RWPE2 (cell line): Measurements from ENCODE around the gene MCU.

Experiments used
- ATAC-seq: fragments of 200-7000 bp; cut with Tn5 transposase; 3 replicates; pipeline ENCODE4 v1.9.1; 2021; ENCODE audit warnings: low read depth
- DNase-seq: peaks from one replicate; pipeline ENCODE4 v3.0.0-alpha.2; 2020; ENCODE audit warnings: low spot score
- H3K27ac ChIP-seq: fragments of 450-650 bp; 2 replicates; pipeline ENCODE4 v1.5.1; 2017; ENCODE audit warnings: mild to moderate bottlenecking; ENCODE audit not compliant: poor library complexity, severe bottlenecking
- H3K27me3 ChIP-seq: fragments of 250-450 bp; sonication (Bioruptor Pico); 2 replicates; pipeline ENCODE4 v1.5.1; 2021; ENCODE audit warnings: mild to moderate bottlenecking, moderate library complexity; ENCODE audit not compliant: insufficient read depth, poor library complexity, severe bottlenecking
- H3K36me3 ChIP-seq: fragments of 250-450 bp; sonication (Bioruptor Pico); 2 replicates; pipeline ENCODE4 v1.5.1; 2020; ENCODE audit warnings: low read depth, mild to moderate bottlenecking, moderate library complexity
- H3K4me1 ChIP-seq: fragments of 250-450 bp; sonication (Bioruptor Pico); 2 replicates; pipeline ENCODE4 v1.5.1; 2021; ENCODE audit warnings: mild to moderate bottlenecking, moderate library complexity; ENCODE audit not compliant: insufficient read depth, poor library complexity, severe bottlenecking
- H3K4me3 ChIP-seq: fragments of 250-450 bp; sonication (Bioruptor Pico); 2 replicates; pipeline ENCODE4 v1.5.1; 2021; ENCODE audit warnings: mild to moderate bottlenecking, moderate library complexity; ENCODE audit not compliant: severe bottlenecking
- H3K9me3 ChIP-seq: fragments of 250-450 bp; sonication (Bioruptor Pico); 2 replicates; pipeline ENCODE4 v1.5.1; 2021; ENCODE audit warnings: mild to moderate bottlenecking, moderate library complexity; ENCODE audit not compliant: severe bottlenecking
- CTCF ChIP-seq: fragments of 450-650 bp; IDR thresholded peaks from one replicate; pipeline ENCODE4 v1.5.1; 2017; ENCODE audit warnings: mild to moderate bottlenecking, moderate library complexity; ENCODE audit not compliant: poor library complexity, severe bottlenecking

The MCU gene

DNA sequence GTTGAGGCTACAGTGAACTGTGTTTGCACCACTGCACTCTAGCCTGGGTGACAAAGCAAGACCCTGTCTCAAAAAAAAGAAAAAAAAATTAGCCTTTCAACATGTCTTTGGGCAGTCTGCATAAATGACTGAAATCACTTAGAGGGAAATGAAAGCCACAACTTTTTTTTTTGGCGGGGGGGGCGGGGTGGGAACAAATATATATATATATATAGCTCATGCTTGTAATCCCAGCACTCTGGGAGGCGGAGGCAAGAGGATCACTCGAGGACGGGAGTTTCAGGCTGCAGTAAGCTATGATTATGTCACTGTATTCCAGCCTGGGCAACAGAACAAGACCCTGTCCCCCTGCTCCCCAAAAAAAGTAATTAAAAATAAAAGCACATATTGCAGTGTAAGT lies 42.7 kb upstream of the MCU start:
- Histone ChIP-seq H3K27me3 (no peaks in the 10 kb centered on the region), H3K9me3 (no peaks in the 10 kb centered on the region), H3K27ac (no peak overlapping the region), H3K36me3 (no peaks in the 10 kb centered on the region), H3K4me3 (no peak overlapping the region), H3K4me1 (peaks cover 3% of the 10 kb centered on the region)
- no peak for TF ChIP-seq CTCF
- no peak for ATAC-seq
- DNase-seq = no peak

DNA sequence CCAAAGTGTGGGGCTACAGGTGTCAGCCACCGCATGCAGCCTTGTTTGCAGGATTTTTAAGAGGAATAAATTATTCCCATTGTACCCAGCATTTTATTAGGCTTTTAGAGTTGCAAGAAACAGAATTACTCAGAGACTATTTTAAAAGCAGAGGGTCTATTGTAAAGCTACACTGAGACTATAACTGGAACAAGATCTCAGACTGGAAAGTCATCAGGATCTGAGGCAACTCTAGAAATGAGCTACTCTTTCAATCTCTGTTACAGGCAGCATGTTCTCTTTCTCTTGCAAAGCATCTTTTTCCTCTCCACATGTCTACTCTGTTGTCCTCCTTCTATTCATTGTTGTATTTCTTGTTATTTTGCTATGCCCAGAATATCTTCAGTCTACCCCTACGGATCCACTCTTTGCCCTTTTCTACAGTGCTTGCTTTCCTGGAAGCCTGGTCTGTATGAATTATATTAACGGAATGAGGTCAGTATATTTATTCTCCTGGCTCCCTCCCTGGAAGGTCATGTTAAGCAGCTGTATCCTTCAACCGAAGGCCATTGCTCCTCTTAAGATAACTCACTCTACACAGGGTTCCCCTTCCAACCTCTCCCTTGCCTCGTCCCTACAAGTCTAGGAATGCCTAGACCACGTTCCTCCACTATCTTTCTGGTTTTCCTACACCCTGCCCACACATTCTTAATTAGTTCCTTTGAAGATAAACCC lies 38.4 kb upstream of the MCU start:
- ATAC-seq = no peak
- Histone ChIP-seq H3K4me1 (no peaks in the 10 kb centered on the region), H3K27ac (no peak overlapping the region), H3K9me3 (no peaks in the 10 kb centered on the region), H3K36me3 (no peaks in the 10 kb centered on the region), H3K4me3 (no peak overlapping the region), H3K27me3 (no peaks in the 10 kb centered on the region)
- no peak for TF ChIP-seq CTCF
- no peak for DNase-seq

DNA sequence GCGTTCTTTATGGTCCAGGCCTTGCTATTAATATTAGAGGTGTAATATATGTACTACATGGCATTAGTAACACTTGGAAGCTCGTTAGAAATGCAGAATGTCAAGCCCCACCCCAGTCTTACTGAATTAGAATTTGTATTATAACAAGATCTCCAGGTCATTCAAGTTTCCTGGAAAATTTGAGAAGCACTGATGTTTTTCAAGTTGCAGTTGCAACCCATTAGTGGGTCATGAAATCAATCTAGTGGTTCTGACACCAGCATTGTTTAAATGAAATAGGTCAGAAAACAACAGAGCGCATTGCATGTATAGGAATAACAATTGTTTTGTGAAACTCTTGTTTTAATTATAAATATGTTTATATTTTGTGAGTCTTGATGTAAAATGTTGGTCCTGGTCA lies 37.2 kb upstream of the MCU start:
- H3K4me3 ChIP-seq = no peak overlapping the region
- DNase-seq = no peak
- H3K36me3 ChIP-seq = no peaks in the 10 kb centered on the region
- H3K27me3 ChIP-seq = no peaks in the 10 kb centered on the region
- ATAC-seq = no peak
- no peak for TF ChIP-seq CTCF
- no peaks in the 10 kb centered on the region for H3K4me1 ChIP-seq
- no peaks in the 10 kb centered on the region for H3K9me3 ChIP-seq
- no peak overlapping the region for H3K27ac ChIP-seq

- ATAC-seq (no peak), DNase-seq (no peak)
- peaks cover 6% of the 10 kb centered on the region for H3K4me1 ChIP-seq
- H3K27me3 ChIP-seq = no peaks in the 10 kb centered on the region
- no peaks in the 10 kb centered on the region for H3K9me3 ChIP-seq
- no peak overlapping the region for H3K4me3 ChIP-seq
- TF ChIP-seq CTCF = no peak
- no peak overlapping the region for H3K27ac ChIP-seq
- no peaks in the 10 kb centered on the region for H3K36me3 ChIP-seq
These were observed 33.1 kb upstream of the MCU start for GRCh38 chr10:72658696-72659400.

DNA sequence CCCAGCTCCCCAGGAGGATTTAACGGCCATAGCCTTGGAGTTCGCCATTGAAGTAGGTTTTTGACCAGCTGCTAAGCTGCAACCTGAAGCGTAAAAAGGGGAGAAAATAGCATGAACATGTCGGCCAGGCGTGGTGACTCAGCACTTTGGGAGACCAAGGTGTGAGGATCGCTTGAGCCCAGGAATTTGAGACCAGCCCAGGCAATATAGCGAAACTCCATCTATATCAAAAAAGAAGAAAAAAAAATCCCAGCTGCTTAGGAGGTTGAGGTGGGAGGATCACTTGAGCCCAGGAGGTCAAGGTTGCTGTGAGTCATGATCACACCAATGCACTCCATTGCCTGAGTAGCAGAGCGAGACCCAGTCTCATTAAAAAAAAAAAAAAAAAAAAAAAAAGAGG lies 32.2 kb upstream of the MCU start:
- no peaks in the 10 kb centered on the region for H3K9me3 ChIP-seq
- H3K27me3 ChIP-seq = no peaks in the 10 kb centered on the region
- no peak for ATAC-seq
- TF ChIP-seq CTCF = no peak
- peaks cover 6% of the 10 kb centered on the region for H3K4me1 ChIP-seq
- H3K4me3 ChIP-seq = no peak overlapping the region
- DNase-seq = no peak
- H3K27ac ChIP-seq = no peak overlapping the region
- no peaks in the 10 kb centered on the region for H3K36me3 ChIP-seq
